ENCODE measurements around the gene EPHA4.

Gene EPHA4

GRCh38 chr2:221567809-221568208, 4.3 kb downstream of the EPHA4 start:
- H3K79me2 ChIP-seq (ENCODE audit: insufficient read depth, low read length) = peaks cover 18% of the 10 kb centered on the region; the same call in 1 of the 2 replicates

DNA sequence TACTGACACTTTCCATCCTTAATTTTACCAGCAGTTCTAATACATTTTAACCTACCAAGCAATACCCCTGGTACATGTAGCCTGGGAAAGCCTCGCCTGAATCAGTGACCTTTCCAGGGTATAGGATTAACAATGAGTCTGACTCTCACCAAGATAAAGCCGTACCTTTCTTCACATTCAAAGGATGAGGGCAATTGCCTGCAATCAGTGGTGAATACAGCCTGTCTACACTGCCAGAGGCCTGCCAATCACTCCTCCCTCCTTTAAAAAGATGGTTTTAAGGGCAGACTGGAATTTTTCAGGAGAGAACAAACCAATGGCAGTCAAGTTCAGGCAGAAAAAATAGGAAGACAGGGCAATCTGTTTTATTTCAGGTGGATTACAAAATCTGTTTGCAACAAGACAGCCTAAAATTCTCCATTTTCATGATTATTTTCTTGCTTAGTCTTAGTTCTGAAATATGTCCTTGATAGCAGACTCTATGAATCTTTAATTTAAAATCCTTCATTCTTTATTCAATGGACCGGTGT, 4.8 kb downstream of the EPHA4 start:
- Histone ChIP-seq H2AFZ (ENCODE audit: low read length) (no peak overlapping the region), H3F3A (ENCODE audit: low read depth) (no peaks in the 10 kb centered on the region), H4K20me1 (ENCODE audit: insufficient read depth, low read length, poor library complexity, severe bottlenecking) (no peaks in the 10 kb centered on the region), H3K79me2 (ENCODE audit: insufficient read depth, low read length) (peaks cover 18% of the 10 kb centered on the region; the same call in 1 of the 2 replicates), H3K4me1 (ENCODE audit: insufficient read depth, low read length, poor library complexity, severe bottlenecking) (peaks cover 46% of the 10 kb centered on the region), H3K9me2 (replicated peaks; ENCODE audit: low read depth, low read length) (no peaks in the 10 kb centered on the region), H3K4me3 (ENCODE audit: low read length, poor library complexity, severe bottlenecking) (peak overlapping the region; percentile 39), H3K4me2 (ENCODE audit: low read depth, low read length, poor library complexity, severe bottlenecking) (peak overlapping the region; percentile 99), H3K27me3 (ENCODE audit: insufficient read depth, low read length, poor library complexity, severe bottlenecking) (no peaks in the 10 kb centered on the region), H3K9me3 (ENCODE audit: insufficient read depth, low read depth, low read length) (no peaks in the 10 kb centered on the region), H3K36me3 (ENCODE audit: insufficient read depth, low read length) (no peaks in the 10 kb centered on the region), H3K9ac (ENCODE audit: low read depth, low read length, poor library complexity, severe bottlenecking) (no peak overlapping the region)
- TF ChIP-seq EZH2phosphoT487 (IDR thresholded peaks at IDR 0.05; ENCODE audit: borderline replicate concordance) = no peak
- TF ChIP-seq CTCF (conservative IDR thresholded peaks at IDR 0.05; ENCODE audit: low read length) = no peak

More at GRCh38 chr2:221567809-221568208, 4.3 kb downstream of the EPHA4 start:
- no peak overlapping the region for H2AFZ ChIP-seq (ENCODE audit: low read length)
- peaks cover 41% of the 10 kb centered on the region for H3K4me1 ChIP-seq (ENCODE audit: insufficient read depth, low read length, poor library complexity, severe bottlenecking)
- no peak overlapping the region for H3K4me3 ChIP-seq (ENCODE audit: low read length, poor library complexity, severe bottlenecking)
- H3K27me3 ChIP-seq (ENCODE audit: insufficient read depth, low read length, poor library complexity, severe bottlenecking) = no peaks in the 10 kb centered on the region
- no peaks in the 10 kb centered on the region for H3K9me2 ChIP-seq (replicated peaks; ENCODE audit: low read depth, low read length)
- H3K36me3 ChIP-seq (ENCODE audit: insufficient read depth, low read length) = no peaks in the 10 kb centered on the region
- H4K20me1 ChIP-seq (ENCODE audit: insufficient read depth, low read length, poor library complexity, severe bottlenecking) = no peaks in the 10 kb centered on the region
- no peak for TF ChIP-seq CTCF (conservative IDR thresholded peaks at IDR 0.05; ENCODE audit: low read length)
- no peak for TF ChIP-seq EZH2phosphoT487 (IDR thresholded peaks at IDR 0.05; ENCODE audit: borderline replicate concordance)
- no peaks in the 10 kb centered on the region for H3K9me3 ChIP-seq (ENCODE audit: insufficient read depth, low read depth, low read length)
- H3K9ac ChIP-seq (ENCODE audit: low read depth, low read length, poor library complexity, severe bottlenecking) = no peak overlapping the region
- no peaks in the 10 kb centered on the region for H3F3A ChIP-seq (ENCODE audit: low read depth)
- peak overlapping the region; percentile 99 for H3K4me2 ChIP-seq (ENCODE audit: low read depth, low read length, poor library complexity, severe bottlenecking)

- TF ChIP-seq EZH2phosphoT487 (IDR thresholded peaks at IDR 0.05; ENCODE audit: borderline replicate concordance) = no peak
- TF ChIP-seq CTCF (conservative IDR thresholded peaks at IDR 0.05; ENCODE audit: low read length) = no peak
- Histone ChIP-seq H3K27me3 (ENCODE audit: insufficient read depth, low read length, poor library complexity, severe bottlenecking) (no peaks in the 10 kb centered on the region), H3K36me3 (ENCODE audit: insufficient read depth, low read length) (no peaks in the 10 kb centered on the region)
Observed at GRCh38 chr2:221563270-221563985, 8.7 kb downstream of the EPHA4 start.

More at GRCh38 chr2:221563270-221563985, 8.7 kb downstream of the EPHA4 start:
- H3K9me3 ChIP-seq (ENCODE audit: insufficient read depth, low read depth, low read length) = no peaks in the 10 kb centered on the region
- H3K4me3 ChIP-seq (ENCODE audit: low read length, poor library complexity, severe bottlenecking) = no peak overlapping the region
- no peak overlapping the region for H2AFZ ChIP-seq (ENCODE audit: low read length)
- no peaks in the 10 kb centered on the region for H4K20me1 ChIP-seq (ENCODE audit: insufficient read depth, low read length, poor library complexity, severe bottlenecking)
- peaks cover 68% of the 10 kb centered on the region for H3K4me1 ChIP-seq (ENCODE audit: insufficient read depth, low read length, poor library complexity, severe bottlenecking)
- H3F3A ChIP-seq (ENCODE audit: low read depth) = no peaks in the 10 kb centered on the region
- H3K4me2 ChIP-seq (ENCODE audit: low read depth, low read length, poor library complexity, severe bottlenecking) = peak overlapping the region; percentile 30
- H3K9me2 ChIP-seq (replicated peaks; ENCODE audit: low read depth, low read length) = no peaks in the 10 kb centered on the region
- H3K9ac ChIP-seq (ENCODE audit: low read depth, low read length, poor library complexity, severe bottlenecking) = no peak overlapping the region
- H3K79me2 ChIP-seq (ENCODE audit: insufficient read depth, low read length) = peaks cover 11% of the 10 kb centered on the region

Measured in Loucy (cell line).